Activated CD4-positive, alpha-beta T cell treated with anti-CD3 and anti-CD28 coated beads, Interleukin-2, amount 50 U/mL, for 4 hours (primary cell): Measurements from ENCODE around the gene DNAH5.
"Not testable (repeated sequence)": the region's sequence is repeated elsewhere in the genome, so short reads cannot be mapped to it uniquely, and the experiment has no call there.

Experiments used
- DNase-seq, 2 experiments: peaks; one replicate each; pipeline ENCODE4 v3.0.0-alpha.2; 2020

Gene DNAH5

GRCh38 chr5:13816126-13816525 is 128.4 kb downstream of the DNAH5 start:
- DNase-seq, result no peak

- no peak for DNase-seq
Observed at GRCh38 chr5:13814301-13814700, 130.2 kb downstream of the DNAH5 start.

- DNase-seq, result no peak
Observed at GRCh38 chr5:13809921-13810320, 134.6 kb downstream of the DNAH5 start.

GRCh38 chr5:13804336-13804735 is 140.2 kb downstream of the DNAH5 start:
- no peak for DNase-seq

GRCh38 chr5:13798569-13798968 is 145.9 kb downstream of the DNAH5 start:
- DNase-seq, result not testable (repeated sequence)

GRCh38 chr5:13785781-13786415 is 158.6 kb downstream of the DNAH5 start:
- DNase-seq, result no peak

GRCh38 chr5:13783726-13784125 is 160.8 kb downstream of the DNAH5 start:
- no peak for DNase-seq

- no peak for DNase-seq
Observed at GRCh38 chr5:13780081-13780480, 164.4 kb downstream of the DNAH5 start.

- DNase-seq, result no peak
Observed at GRCh38 chr5:13773649-13774048, 170.8 kb downstream of the DNAH5 start.

GRCh38 chr5:13771011-13771571 is 173.4 kb downstream of the DNAH5 start:
- DNase-seq, result no peak

- no peak for DNase-seq
Observed at GRCh38 chr5:13766236-13766635, 178.3 kb downstream of the DNAH5 start.

GRCh38 chr5:13763719-13764118 is 180.8 kb downstream of the DNAH5 start:
- no peak for DNase-seq

- no peak for DNase-seq
Observed at GRCh38 chr5:13749766-13750165, 194.7 kb downstream of the DNAH5 start.

GRCh38 chr5:13746026-13746425 is 198.5 kb downstream of the DNAH5 start:
- no peak for DNase-seq

GRCh38 chr5:13745508-13745907 is 199.0 kb downstream of the DNAH5 start:
- no peak for DNase-seq

- DNase-seq, result no peak
Observed at GRCh38 chr5:13740471-13740870, 204.0 kb downstream of the DNAH5 start.

GRCh38 chr5:13739479-13739878 is 205.0 kb downstream of the DNAH5 start:
- no peak for DNase-seq

- DNase-seq, result no peak
Observed at GRCh38 chr5:13735691-13736090, 208.8 kb downstream of the DNAH5 start.

- no peak for DNase-seq
Observed at GRCh38 chr5:13731121-13731628, 213.3 kb downstream of the DNAH5 start.

GRCh38 chr5:13708906-13709305 is 235.6 kb downstream of the DNAH5 start:
- no peak for DNase-seq

- no peak for DNase-seq
Observed at GRCh38 chr5:13708432-13708831, 236.1 kb downstream of the DNAH5 start.

- no peak for DNase-seq
Observed at GRCh38 chr5:13704396-13704795, 240.1 kb downstream of the DNAH5 start.

- no peak for DNase-seq
Observed at GRCh38 chr5:13700626-13701025, 243.9 kb downstream of the DNAH5 start.

- DNase-seq, result no peak
Observed at GRCh38 chr5:13698885-13699284, 245.6 kb downstream of the DNAH5 start.
